IPS-18c (cell line): ENCODE measurements around the gene GRIK2.

Experiments used
- H3K4me3 ChIP-seq: 2 replicates; pipeline ENCODE4 v1.7.0; 2013; ENCODE audit warnings: low read depth, mild to moderate bottlenecking, low read length, moderate library complexity; ENCODE audit not compliant: insufficient read depth
- H3K9me3 ChIP-seq: one replicate; pipeline ENCODE4 v1.6.1; 2013; ENCODE audit warnings: mild to moderate bottlenecking, low read length, moderate library complexity; ENCODE audit not compliant: control insufficient read depth, insufficient read depth

GRIK2 gene

DNA sequence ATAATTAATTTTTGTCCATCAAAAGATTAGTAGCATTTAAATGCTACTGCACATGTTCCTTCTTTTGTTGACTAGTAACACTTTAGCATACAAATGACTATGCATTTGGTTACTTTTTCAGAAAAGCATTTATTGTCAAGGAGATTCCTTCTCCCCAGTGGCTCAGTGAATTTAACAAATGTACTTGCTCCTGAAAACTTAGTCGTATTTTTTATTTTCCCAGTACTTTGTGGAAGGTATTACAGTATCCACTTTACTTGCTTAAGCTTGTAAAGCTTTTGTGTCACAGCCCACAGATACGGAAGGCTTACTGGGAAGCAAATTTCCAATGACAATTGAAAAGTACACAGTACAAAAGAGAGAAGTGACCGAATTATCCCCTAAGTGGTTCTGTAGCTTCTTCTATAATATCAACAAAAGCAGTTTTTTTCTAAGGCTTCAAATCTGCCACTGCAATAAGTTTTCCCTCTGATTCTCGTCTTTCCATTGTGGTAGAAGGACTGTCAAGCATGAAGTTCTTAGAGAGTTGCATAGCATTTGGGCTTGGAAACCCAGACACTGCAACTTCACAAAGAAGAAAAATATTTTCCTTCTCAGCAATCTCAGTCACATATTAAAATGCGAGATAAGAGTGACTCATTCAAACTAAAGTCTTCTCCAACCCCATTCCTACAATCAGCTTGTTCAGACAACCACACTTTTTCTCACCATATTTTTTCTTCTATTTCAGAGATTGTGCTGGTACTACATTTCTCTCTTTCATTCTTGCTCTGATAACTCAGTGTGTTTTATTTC is 431.2 kb downstream of the GRIK2 start:
- H3K4me3 ChIP-seq: no peak overlapping the region
- no peaks in the 10 kb centered on the region for H3K9me3 ChIP-seq

DNA sequence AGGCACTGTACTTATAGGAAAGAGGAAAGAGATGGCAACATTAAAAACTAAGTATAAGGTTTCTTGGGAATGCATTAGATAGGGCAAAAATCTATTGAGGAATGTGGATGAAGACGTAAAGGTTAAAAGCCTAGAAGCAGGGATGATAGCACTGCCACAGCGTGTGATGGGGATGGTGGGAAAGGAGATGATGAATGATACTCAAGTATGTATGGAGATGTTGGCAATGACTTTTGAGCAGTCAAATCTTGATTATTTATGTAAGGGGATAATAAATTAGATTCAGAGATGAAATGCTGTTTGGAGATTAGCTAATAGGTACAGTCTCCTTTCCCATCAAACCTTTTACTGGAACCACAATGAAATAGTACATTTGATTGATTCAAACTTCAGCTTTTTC is 432.8 kb downstream of the GRIK2 start:
- no peak overlapping the region for H3K4me3 ChIP-seq
- H3K9me3 ChIP-seq: no peaks in the 10 kb centered on the region

DNA sequence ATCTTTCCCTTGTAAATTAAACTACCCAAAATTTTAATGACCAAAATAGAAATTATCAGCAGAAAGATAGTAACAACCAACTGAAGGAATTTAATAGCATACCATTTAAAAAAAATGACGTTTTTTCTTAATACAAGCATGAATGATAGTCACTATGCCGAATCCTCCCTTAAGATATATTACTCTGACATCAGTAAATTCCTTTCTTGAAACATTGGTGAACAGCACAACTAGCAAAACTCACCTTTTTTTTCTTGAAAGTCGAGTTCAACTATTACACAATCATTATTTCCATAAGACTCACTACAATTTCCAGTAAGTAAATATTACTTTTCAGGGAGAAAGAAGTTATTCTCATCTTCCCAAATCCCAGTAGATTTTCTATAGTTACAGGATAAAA is 433.2 kb downstream of the GRIK2 start:
- no peak overlapping the region for H3K4me3 ChIP-seq

DNA sequence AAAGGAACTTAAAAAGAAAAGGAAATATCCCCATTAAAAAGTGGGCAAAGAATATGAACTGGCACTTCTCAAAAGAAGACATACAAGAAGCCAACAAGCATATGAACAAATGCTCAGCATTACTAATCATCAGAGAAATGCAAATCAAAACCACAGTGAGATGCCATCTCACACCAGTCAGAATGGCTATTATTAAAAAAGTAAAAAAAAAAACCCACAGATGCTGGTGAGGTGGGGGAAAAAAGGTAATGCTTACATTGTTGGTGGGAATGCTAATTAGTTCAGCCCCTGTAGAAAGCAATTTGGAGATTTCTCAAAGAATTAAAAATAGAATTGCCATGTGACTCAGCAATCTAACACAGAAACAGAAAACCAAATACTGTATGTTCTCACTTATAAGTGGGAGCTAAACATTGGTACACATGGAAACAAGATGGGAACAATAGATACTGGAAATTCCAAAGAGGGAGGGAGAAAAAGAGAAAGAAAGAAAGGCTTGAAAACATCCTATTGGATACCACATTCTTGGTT is 437.1 kb downstream of the GRIK2 start:
- Histone ChIP-seq H3K4me3 (no peak overlapping the region), H3K9me3 (no peaks in the 10 kb centered on the region)

More for the DNA sequence above, 433.2 kb downstream of the GRIK2 start:
- no peaks in the 10 kb centered on the region for H3K9me3 ChIP-seq

DNA sequence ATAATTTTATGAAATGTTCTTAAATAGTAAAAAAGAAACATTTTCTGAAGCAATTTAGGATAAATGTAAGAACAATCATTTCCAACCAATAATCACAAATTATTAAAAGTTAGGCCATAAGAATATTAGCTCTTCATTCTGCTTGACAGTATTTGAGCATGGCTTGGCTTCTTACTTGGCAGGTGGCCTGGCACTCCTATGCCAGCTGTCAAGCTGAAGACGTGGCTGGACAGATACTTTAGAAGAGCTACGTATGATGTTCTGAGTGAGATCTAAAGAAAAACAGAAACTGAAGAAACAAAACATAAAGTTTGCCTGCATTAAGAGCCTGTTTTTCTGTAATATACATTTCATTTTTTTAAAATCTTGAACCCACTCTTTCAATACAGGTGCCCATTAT is 438.9 kb downstream of the GRIK2 start:
- peaks cover 3% of the 10 kb centered on the region for H3K9me3 ChIP-seq

DNA sequence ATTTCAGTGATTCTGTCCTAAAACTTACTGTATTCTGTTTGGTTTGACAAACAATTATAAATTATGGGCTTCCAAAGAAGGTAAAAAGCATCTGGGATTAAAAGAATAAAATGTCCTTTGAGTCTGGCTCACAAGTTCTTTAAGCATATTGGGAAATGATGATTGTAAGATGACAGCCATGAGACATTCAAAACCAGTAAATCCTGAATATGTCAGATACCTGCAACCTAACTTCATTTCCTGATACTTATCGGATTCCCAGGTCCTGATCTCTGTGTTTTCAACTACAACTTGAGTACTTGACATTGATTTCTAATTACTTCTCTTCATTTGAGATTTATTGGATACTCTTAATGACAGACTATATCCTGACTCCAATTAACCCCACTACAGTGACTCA is 446.6 kb downstream of the GRIK2 start:
- peaks cover 3% of the 10 kb centered on the region for H3K9me3 ChIP-seq
- H3K4me3 ChIP-seq: no peak overlapping the region

More for the DNA sequence above, 438.9 kb downstream of the GRIK2 start:
- H3K4me3 ChIP-seq: no peak overlapping the region

DNA sequence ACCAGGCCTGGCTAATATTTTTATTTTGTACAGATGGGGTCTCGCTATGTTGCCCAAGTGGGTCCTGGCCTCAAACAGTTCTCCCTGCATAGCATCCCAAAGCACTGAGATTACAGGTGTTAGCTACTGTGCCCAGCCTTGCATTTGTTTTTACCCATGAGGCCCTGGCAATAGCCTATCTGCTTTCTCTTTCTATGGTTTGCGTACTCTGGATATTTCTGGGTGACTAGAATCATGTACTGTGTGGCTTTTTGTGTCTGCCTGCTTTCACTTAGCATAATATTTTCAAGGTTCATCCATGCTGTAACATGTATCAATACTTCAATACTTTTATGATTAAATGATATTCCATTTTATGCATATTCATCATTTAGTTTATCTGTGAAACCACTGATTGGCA is 451.7 kb downstream of the GRIK2 start:
- no peak overlapping the region for H3K4me3 ChIP-seq
- no peaks in the 10 kb centered on the region for H3K9me3 ChIP-seq

DNA sequence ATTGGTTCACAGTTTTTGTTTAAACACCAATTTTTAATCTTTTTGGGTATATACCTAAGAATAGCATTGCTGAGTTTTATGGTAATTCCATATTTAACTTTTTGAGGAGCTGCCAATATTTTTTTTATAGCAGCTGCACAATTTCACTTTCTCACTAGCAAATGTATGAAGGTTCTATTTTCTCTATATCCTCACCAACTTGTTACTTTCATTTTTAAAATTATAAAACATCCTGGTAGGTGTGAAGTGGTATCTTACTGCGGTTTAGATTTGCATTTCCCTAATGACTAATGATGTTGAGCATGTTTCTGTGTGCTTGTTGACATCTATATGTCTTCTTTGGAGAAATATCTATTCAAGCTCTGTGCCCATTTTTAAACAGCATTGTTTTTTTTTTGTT is 452.1 kb downstream of the GRIK2 start:
- H3K9me3 ChIP-seq: no peaks in the 10 kb centered on the region
- H3K4me3 ChIP-seq: no peak overlapping the region

DNA sequence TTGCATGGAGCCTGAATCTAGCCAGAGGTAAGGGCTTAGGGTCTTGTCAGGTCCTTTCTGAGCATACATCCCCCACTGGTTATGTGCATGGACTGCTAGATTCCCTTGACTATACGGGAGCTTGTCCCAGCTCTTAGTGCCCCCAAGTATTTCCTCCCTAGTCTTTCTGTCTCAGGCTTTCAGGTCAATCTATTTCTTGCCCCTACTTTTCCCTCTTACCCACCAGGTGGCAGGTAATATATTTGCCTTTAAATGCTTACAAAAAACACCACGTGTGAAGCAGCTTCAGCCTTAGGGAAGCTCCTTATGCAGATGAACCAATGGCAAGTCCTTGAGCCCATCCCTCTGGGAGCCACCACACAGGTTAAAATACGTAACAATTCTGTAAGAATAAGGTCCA is 454.2 kb downstream of the GRIK2 start:
- Histone ChIP-seq H3K4me3 (no peak overlapping the region), H3K9me3 (no peaks in the 10 kb centered on the region)

DNA sequence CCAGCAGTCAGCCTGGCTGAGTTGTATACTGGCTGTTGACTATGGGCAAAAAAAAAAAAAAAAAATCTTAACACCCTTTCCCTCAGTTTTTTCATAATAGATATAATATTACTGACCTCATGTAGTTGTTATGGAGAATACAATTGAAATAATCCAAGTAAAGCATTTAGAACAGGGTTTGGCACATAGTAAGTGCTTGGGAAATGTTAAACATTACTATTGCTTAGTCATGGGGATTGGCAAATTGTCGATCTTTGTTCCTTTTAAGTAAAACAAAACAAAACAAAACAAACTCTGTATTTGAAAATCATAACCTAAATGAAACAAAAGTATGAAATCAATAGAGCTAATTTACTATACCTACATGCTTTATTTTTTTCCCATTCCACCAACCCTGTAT is 458.4 kb downstream of the GRIK2 start:
- H3K4me3 ChIP-seq: no peak overlapping the region
- H3K9me3 ChIP-seq: no peaks in the 10 kb centered on the region

DNA sequence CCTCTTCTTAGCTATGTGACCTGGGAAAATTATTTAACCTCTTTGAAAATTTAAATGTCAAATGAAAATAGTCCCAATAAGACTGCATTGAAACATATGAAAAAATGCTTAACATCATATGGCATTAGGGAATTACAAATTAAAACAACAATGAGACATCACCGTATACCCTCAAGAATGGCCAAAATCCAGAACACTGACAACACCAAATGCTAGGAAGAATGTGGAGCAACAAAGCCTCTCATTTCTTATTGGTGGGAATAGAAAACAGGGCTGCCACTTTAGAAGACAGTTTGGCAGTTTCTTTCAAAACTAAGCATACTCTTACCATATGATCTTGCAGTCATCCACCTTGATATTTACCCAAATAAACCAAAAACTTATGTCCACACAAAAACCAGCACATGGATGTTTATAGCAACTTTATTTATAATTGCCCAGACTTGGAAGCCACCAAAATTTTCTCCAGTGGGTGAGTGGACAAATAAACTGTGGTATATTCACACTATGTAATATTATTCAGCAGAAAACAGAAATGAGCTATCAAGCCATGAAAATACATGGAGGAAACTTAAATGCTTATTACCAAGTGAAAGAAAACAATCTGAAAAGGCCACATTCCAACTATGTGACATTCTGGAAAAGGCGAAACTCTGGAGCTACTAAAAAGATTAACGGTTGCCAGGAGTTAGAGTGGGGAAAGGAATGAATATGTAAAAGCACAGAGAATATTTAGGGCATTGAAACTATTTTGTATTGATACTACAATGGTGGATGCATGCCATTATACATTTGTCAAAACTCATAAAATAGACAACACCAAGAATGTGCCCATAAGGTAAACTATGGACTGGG is 459.9 kb downstream of the GRIK2 start:
- Histone ChIP-seq H3K4me3 (no peak overlapping the region), H3K9me3 (no peaks in the 10 kb centered on the region)

DNA sequence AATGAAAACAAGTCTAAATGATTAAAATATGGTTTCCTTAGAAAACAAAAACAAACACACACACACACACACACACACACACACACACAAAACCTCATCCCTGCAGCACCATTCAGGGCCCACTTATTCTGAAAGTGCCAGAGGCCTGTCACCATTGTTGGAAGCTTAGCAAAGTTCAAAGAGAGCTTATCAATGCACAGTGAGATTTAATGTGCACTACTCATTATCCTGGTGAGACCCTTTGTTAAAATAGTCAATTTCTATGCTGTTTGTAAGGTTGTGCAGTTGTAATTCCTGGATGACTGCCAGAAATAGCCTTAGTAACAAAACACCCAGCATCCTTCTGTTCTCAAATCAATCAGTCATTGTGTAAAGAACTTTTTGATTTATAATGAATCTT is 482.9 kb downstream of the GRIK2 start:
- no peaks in the 10 kb centered on the region for H3K9me3 ChIP-seq
- no peak overlapping the region for H3K4me3 ChIP-seq

DNA sequence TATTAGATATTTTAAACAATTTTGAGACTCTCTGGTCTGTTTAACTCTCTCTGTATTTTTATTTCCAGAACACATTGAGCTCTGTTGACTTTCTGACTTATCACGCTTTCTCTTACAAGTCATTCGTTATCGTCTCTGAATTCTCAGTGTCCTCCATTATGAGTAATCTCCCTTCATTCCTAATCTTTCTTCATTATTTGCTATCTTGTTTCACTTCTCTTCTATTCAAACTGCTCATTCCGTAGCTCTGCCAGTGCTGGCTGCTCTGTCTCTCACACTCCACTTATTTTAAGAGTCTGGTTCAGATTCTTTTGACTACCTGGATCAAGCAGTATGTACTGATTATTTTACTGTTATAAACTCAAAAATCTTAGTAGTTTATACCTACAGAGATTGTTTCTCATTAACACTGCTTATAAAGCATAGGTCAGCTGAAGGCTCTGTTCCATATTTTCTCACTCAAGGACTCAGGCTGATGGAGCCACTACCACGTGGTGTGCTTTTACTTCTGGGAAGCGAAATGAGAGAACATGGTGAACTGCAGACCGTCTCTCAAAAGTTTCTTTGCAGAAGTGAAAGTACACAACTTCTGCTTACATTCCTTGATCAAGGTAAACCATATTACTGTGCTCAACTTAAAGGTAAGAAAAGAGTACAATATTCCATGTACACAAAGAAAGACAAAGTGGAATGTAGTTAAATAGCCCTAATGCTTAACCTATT is 485.2 kb downstream of the GRIK2 start:
- Histone ChIP-seq H3K9me3 (no peaks in the 10 kb centered on the region), H3K4me3 (no peak overlapping the region)

DNA sequence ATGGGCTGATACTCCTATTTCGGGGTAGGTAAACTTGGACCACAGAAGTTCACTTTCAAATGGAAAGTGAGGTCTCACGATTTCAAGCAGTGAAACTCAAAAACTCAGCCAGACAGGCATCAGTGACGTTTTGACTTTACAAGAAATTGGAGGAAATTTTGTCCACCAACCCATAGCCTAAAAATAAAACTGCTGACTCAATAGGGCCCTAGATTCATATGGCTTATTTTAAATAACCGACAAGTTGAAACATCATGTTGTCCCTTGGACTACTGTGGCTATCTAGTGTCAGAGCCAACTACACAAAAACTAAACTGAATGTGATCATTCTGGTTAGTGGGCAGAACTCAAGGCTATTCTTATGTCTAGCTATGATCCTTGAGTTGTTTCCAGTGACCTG is 486.3 kb downstream of the GRIK2 start:
- Histone ChIP-seq H3K9me3 (no peaks in the 10 kb centered on the region), H3K4me3 (no peak overlapping the region)

DNA sequence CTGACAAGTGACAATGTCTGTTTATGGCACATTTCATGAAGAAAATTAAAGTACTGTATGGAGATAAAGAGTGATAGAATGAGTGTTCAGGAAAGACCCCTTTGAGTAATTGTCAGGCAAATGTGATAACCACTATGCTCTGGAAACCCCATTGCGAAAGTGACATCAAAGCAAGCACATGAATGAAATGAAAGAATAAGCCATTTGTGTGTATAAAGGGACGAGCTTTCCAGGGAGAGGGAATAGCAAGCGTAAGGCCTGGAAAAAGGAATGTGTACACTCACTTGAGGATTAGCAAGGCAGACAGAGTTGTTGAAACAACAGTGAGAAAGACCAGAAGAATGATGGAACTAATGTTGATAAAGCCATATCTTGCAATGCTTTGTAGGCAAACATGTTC is 490.0 kb downstream of the GRIK2 start:
- no peaks in the 10 kb centered on the region for H3K9me3 ChIP-seq

DNA sequence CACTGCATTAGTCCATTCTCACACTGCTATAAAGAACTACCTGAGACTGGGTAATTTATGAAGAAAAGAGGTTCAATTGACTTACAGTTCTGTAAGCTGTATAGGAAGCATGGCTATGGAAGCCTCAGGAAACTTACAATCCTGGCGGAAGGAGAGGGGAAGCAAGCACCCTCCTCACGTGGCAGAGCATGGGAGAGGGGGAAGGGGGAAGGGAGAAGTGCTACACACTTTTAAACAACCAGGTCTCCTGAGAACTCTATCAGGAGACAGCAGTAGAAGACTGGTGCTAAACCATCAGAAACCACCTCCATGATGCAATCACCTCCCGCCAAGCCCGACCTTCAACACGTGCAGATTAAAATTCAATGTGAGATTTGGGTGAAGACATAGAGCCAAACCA is 494.0 kb downstream of the GRIK2 start:
- Histone ChIP-seq H3K9me3 (no peaks in the 10 kb centered on the region), H3K4me3 (no peak overlapping the region)

More for the DNA sequence above, 490.0 kb downstream of the GRIK2 start:
- no peak overlapping the region for H3K4me3 ChIP-seq

DNA sequence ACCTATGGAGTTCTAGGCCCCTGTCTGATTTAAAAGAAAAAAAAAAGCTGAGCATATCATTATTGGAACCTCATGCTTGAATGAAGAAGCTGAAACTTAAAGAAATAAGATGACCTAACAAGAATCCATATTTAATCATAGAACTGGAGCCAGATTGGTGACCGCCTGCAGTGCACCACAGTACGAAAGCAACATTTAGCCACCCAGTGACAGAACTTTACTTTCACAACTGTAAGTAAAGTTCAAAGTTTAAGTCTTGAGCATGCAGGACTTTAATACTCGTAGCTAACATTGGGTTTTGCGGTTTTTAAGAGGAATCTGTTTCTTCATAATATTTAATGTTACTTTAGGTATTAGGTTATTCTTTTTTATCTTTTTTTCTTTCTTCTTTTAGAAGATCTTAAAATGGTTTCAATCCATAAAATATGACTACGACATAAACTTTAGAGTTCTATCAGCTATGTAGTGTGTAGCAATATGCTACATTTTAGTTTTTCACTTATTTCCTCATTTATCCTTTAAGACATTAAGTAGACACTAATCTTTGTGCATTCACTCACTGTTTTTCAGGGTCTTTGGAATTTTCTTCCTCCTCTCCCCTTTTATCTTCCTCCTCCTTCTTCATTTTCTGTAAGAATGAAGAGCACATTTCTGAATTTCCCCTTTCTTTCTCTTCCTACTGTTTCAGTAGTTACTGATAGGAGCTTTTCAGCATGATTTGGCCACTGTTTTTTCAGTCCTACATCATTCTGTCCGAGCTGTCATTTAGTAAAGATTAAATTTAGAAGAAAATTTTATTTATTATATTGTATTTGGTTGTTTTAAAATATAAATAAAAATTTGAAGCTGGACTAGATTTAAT is 514.1 kb downstream of the GRIK2 start:
- Histone ChIP-seq H3K9me3 (no peaks in the 10 kb centered on the region), H3K4me3 (no peak overlapping the region)
